PFSK-1 (cell line): ENCODE results near the gene GAB3.

Source experiments
- POLR2AphosphoS5 ChIP-seq: IDR thresholded peaks from 2 replicates; pipeline ENCODE4 v1.6.1; 2012; ENCODE audit warnings: low read depth, mild to moderate bottlenecking, control low read depth, low read length, moderate library complexity
- REST ChIP-seq, 2 experiments: IDR thresholded peaks; 2 replicates each; pipeline versions ENCODE4 v1.6.1 to v1.8.0; 2011 to 2012; ENCODE audit warnings: low read depth in 2 of 2, low read length in 2 of 2, control low read depth in 1 of 2, inconsistent platforms in 1 of 2, mild to moderate bottlenecking in 1 of 2, moderate library complexity in 1 of 2; ENCODE audit not compliant: insufficient read depth in 1 of 2
- TAF1 ChIP-seq: IDR thresholded peaks from 2 replicates; pipeline ENCODE4 v1.6.1; 2012; ENCODE audit warnings: low read length, control low read depth, borderline replicate concordance; ENCODE audit not compliant: insufficient read depth

- TF ChIP-seq TAF1: no peak
- TF ChIP-seq REST (IDR thresholded peaks at IDR 0.05; ENCODE audit: insufficient read depth in 1 of 2, low read depth in 2 of 2, low read length in 2 of 2): no peak
- no peak for TF ChIP-seq POLR2AphosphoS5
Measured at GRCh38 chrX:154715825-154716224, 35.1 kb downstream of the GAB3 start.
